ENCODE results near the gene ZNF479. TPM values are rescaled to one million over a fixed set of nuclear protein-coding genes. Genes with fewer than 3 reads are reported as not detected.
"Not testable (repeated sequence)": the region's sequence is repeated elsewhere in the genome, so short reads cannot be mapped to it uniquely, and the experiment has no call there.

Gene ZNF479
- total RNA-seq (not detected), polyA plus RNA-seq (not detected)

- H3K36me3 ChIP-seq (ENCODE audit: insufficient read depth, low read length); H3K27ac Mint-ChIP-seq; H3K9me3 ChIP-seq (ENCODE audit: control insufficient read depth in 1 of 2, low read length in 2 of 2); H3K4me3 Mint-ChIP-seq; DNase-seq; CTCF ChIA-PET (ENCODE audit: partially characterized antibody); H3K36me3 Mint-ChIP-seq; H3K4me3 ChIP-seq (ENCODE audit: low read length in 2 of 2); H3K27ac ChIP-seq (ENCODE audit: low read depth, low read length); H3K4me1 ChIP-seq (ENCODE audit: insufficient read depth, low read length); H3K4me1 Mint-ChIP-seq; H3K27me3 ChIP-seq (ENCODE audit: insufficient read depth, low read length); POLR2A ChIA-PET (ENCODE audit: partially characterized antibody); H3K27me3 Mint-ChIP-seq; intact Hi-C loops (cut with micrococcal nuclease): not testable (repeated sequence)
- peaks cover 3 to 66% (median 48%) of the 10 kb centered on the region in 8 donors for H3K9me3 Mint-ChIP-seq
Measured at GRCh38 chr7:57132336-57132735, at the start of gene ZNF479. Gene ZNF479 (minus strand): TSS chr7:57132436. CDS start chr7:57132324, 112 bp downstream.

- no peaks in the 10 kb centered on the region for H3K36me3 ChIP-seq (ENCODE audit: insufficient read depth, low read length)
- intact Hi-C loops (cut with micrococcal nuclease): no loop called here
- Mint-ChIP-seq H3K4me3 (no peak overlapping the region), H3K36me3 (peaks cover 0 to 5% of the 10 kb centered on the region in 2 donors), H3K9me3 (peaks cover 0 to 48% (median 24%) of the 10 kb centered on the region in 8 donors), H3K27me3 (no peaks in the 10 kb centered on the region), H3K4me1 (no peaks in the 10 kb centered on the region), H3K27ac (no peak overlapping the region)
- H3K4me3 ChIP-seq (ENCODE audit: low read length in 2 of 2): no peak overlapping the region
- no peaks in the 10 kb centered on the region for H3K9me3 ChIP-seq (ENCODE audit: control insufficient read depth in 1 of 2, low read length in 2 of 2)
- no peak for DNase-seq
- no peaks in the 10 kb centered on the region for H3K4me1 ChIP-seq (ENCODE audit: insufficient read depth, low read length)
- POLR2A ChIA-PET (ENCODE audit: partially characterized antibody): no interaction called here
- H3K27me3 ChIP-seq (ENCODE audit: insufficient read depth, low read length): no peaks in the 10 kb centered on the region
- CTCF ChIA-PET (ENCODE audit: partially characterized antibody): no interaction called here
- no peak overlapping the region for H3K27ac ChIP-seq (ENCODE audit: low read depth, low read length)
Measured at GRCh38 chr7:57182031-57182430, 49.8 kb upstream of the ZNF479 start.

GRCh38 chr7:57181281-57181680 is 49.0 kb upstream of the ZNF479 start:
- Mint-ChIP-seq H3K36me3 (peaks cover 0 to 5% of the 10 kb centered on the region in 2 donors), H3K27ac (no peak overlapping the region), H3K9me3 (peaks cover 0 to 54% (median 26%) of the 10 kb centered on the region in 8 donors), H3K27me3 (no peaks in the 10 kb centered on the region), H3K4me1 (no peaks in the 10 kb centered on the region), H3K4me3 (no peak overlapping the region)
- intact Hi-C loops (cut with micrococcal nuclease): no loop called here
- H3K27me3 ChIP-seq (ENCODE audit: insufficient read depth, low read length): no peaks in the 10 kb centered on the region
- H3K36me3 ChIP-seq (ENCODE audit: insufficient read depth, low read length): no peaks in the 10 kb centered on the region
- ChIA-PET POLR2A (ENCODE audit: partially characterized antibody) (no interaction called here), CTCF (ENCODE audit: partially characterized antibody) (no interaction called here)
- H3K4me1 ChIP-seq (ENCODE audit: insufficient read depth, low read length): no peaks in the 10 kb centered on the region
- H3K9me3 ChIP-seq (ENCODE audit: control insufficient read depth in 1 of 2, low read length in 2 of 2): no peaks in the 10 kb centered on the region
- DNase-seq: no peak
- no peak overlapping the region for H3K4me3 ChIP-seq (ENCODE audit: low read length in 2 of 2)
- no peak overlapping the region for H3K27ac ChIP-seq (ENCODE audit: low read depth, low read length)

- H3K9me3 Mint-ChIP-seq: peaks cover 0 to 58% (median 26%) of the 10 kb centered on the region in 8 donors
- ChIA-PET POLR2A (ENCODE audit: partially characterized antibody) (no interaction called here), CTCF (ENCODE audit: partially characterized antibody) (no interaction called here)
- intact Hi-C loops (cut with micrococcal nuclease): no loop called here
- no peak for DNase-seq
- Histone ChIP-seq H3K36me3 (ENCODE audit: insufficient read depth, low read length) (no peaks in the 10 kb centered on the region), H3K27me3 (ENCODE audit: insufficient read depth, low read length) (no peaks in the 10 kb centered on the region), H3K4me1 (ENCODE audit: insufficient read depth, low read length) (no peaks in the 10 kb centered on the region), H3K27ac (ENCODE audit: low read depth, low read length) (no peak overlapping the region), H3K9me3 (ENCODE audit: control insufficient read depth in 1 of 2, low read length in 2 of 2) (no peaks in the 10 kb centered on the region), H3K4me3 (ENCODE audit: low read length in 2 of 2) (no peak overlapping the region)
- H3K4me3 Mint-ChIP-seq: no peak overlapping the region
- peaks cover 0 to 5% of the 10 kb centered on the region in 2 donors for H3K36me3 Mint-ChIP-seq
- H3K27me3 Mint-ChIP-seq: no peaks in the 10 kb centered on the region
- H3K27ac Mint-ChIP-seq: no peak overlapping the region
- no peaks in the 10 kb centered on the region for H3K4me1 Mint-ChIP-seq
Measured at GRCh38 chr7:57179776-57180415, 47.7 kb upstream of the ZNF479 start.

- H3K27me3 ChIP-seq (ENCODE audit: insufficient read depth, low read length): no peaks in the 10 kb centered on the region
- Mint-ChIP-seq H3K4me3 (no peak overlapping the region), H3K36me3 (peaks cover 0 to 5% of the 10 kb centered on the region in 2 donors), H3K27ac (no peak overlapping the region), H3K27me3 (no peaks in the 10 kb centered on the region), H3K4me1 (no peaks in the 10 kb centered on the region), H3K9me3 (peaks cover 0 to 56% (median 26%) of the 10 kb centered on the region in 8 donors)
- no peaks in the 10 kb centered on the region for H3K4me1 ChIP-seq (ENCODE audit: insufficient read depth, low read length)
- ChIA-PET POLR2A (ENCODE audit: partially characterized antibody) (no interaction called here), CTCF (ENCODE audit: partially characterized antibody) (no interaction called here)
- no peaks in the 10 kb centered on the region for H3K36me3 ChIP-seq (ENCODE audit: insufficient read depth, low read length)
- no peak for DNase-seq
- intact Hi-C loops (cut with micrococcal nuclease): no loop called here
- no peaks in the 10 kb centered on the region for H3K9me3 ChIP-seq (ENCODE audit: control insufficient read depth in 1 of 2, low read length in 2 of 2)
- no peak overlapping the region for H3K27ac ChIP-seq (ENCODE audit: low read depth, low read length)
- H3K4me3 ChIP-seq (ENCODE audit: low read length in 2 of 2): no peak overlapping the region
Measured at GRCh38 chr7:57178768-57179139, 46.5 kb upstream of the ZNF479 start.

GRCh38 chr7:57177856-57178767 is 45.9 kb upstream of the ZNF479 start:
- CTCF ChIA-PET (ENCODE audit: partially characterized antibody): no interaction called here
- Histone ChIP-seq H3K27me3 (ENCODE audit: insufficient read depth, low read length) (no peaks in the 10 kb centered on the region), H3K36me3 (ENCODE audit: insufficient read depth, low read length) (no peaks in the 10 kb centered on the region), H3K9me3 (ENCODE audit: control insufficient read depth in 1 of 2, low read length in 2 of 2) (no peaks in the 10 kb centered on the region), H3K27ac (ENCODE audit: low read depth, low read length) (no peak overlapping the region), H3K4me1 (ENCODE audit: insufficient read depth, low read length) (no peaks in the 10 kb centered on the region), H3K4me3 (ENCODE audit: low read length in 2 of 2) (no peak overlapping the region)
- peaks cover 0 to 5% of the 10 kb centered on the region in 2 donors for H3K36me3 Mint-ChIP-seq
- H3K4me3 Mint-ChIP-seq: no peak overlapping the region
- DNase-seq: no peak
- no peaks in the 10 kb centered on the region for H3K4me1 Mint-ChIP-seq
- intact Hi-C loops (cut with micrococcal nuclease): no loop called here
- POLR2A ChIA-PET (ENCODE audit: partially characterized antibody): no interaction called here
- no peak overlapping the region for H3K27ac Mint-ChIP-seq
- peaks cover 0 to 54% (median 26%) of the 10 kb centered on the region in 8 donors for H3K9me3 Mint-ChIP-seq
- no peaks in the 10 kb centered on the region for H3K27me3 Mint-ChIP-seq

- no peaks in the 10 kb centered on the region for H3K36me3 ChIP-seq (ENCODE audit: insufficient read depth, low read length)
- H3K27ac Mint-ChIP-seq: no peak overlapping the region
- no peak overlapping the region for H3K4me3 ChIP-seq (ENCODE audit: low read length in 2 of 2)
- DNase-seq: no peak
- no peaks in the 10 kb centered on the region for H3K27me3 ChIP-seq (ENCODE audit: insufficient read depth, low read length)
- H3K9me3 ChIP-seq (ENCODE audit: control insufficient read depth in 1 of 2, low read length in 2 of 2): no peaks in the 10 kb centered on the region
- no peaks in the 10 kb centered on the region for H3K4me1 ChIP-seq (ENCODE audit: insufficient read depth, low read length)
- POLR2A ChIA-PET (ENCODE audit: partially characterized antibody): no interaction called here
- H3K4me1 Mint-ChIP-seq: no peaks in the 10 kb centered on the region
- H3K27me3 Mint-ChIP-seq: no peaks in the 10 kb centered on the region
- CTCF ChIA-PET (ENCODE audit: partially characterized antibody): no interaction called here
- H3K27ac ChIP-seq (ENCODE audit: low read depth, low read length): no peak overlapping the region
- peaks cover 0 to 5% of the 10 kb centered on the region in 2 donors for H3K36me3 Mint-ChIP-seq
- H3K9me3 Mint-ChIP-seq: peaks cover 0 to 44% (median 21%) of the 10 kb centered on the region in 8 donors
- H3K4me3 Mint-ChIP-seq: no peak overlapping the region
- intact Hi-C loops (cut with micrococcal nuclease): no loop called here
Measured at GRCh38 chr7:57176928-57177635, 44.8 kb upstream of the ZNF479 start.
